GM21515 (cell line): ENCODE data around the gene CHAF1A.

Source experiments
- ATAC-seq: cut with Tn5 transposase; IDR thresholded peaks from one replicate; pipeline ENCODE4 v1.9.1; 2021; ENCODE audit not compliant: unreplicated experiment

CHAF1A gene, protein sequence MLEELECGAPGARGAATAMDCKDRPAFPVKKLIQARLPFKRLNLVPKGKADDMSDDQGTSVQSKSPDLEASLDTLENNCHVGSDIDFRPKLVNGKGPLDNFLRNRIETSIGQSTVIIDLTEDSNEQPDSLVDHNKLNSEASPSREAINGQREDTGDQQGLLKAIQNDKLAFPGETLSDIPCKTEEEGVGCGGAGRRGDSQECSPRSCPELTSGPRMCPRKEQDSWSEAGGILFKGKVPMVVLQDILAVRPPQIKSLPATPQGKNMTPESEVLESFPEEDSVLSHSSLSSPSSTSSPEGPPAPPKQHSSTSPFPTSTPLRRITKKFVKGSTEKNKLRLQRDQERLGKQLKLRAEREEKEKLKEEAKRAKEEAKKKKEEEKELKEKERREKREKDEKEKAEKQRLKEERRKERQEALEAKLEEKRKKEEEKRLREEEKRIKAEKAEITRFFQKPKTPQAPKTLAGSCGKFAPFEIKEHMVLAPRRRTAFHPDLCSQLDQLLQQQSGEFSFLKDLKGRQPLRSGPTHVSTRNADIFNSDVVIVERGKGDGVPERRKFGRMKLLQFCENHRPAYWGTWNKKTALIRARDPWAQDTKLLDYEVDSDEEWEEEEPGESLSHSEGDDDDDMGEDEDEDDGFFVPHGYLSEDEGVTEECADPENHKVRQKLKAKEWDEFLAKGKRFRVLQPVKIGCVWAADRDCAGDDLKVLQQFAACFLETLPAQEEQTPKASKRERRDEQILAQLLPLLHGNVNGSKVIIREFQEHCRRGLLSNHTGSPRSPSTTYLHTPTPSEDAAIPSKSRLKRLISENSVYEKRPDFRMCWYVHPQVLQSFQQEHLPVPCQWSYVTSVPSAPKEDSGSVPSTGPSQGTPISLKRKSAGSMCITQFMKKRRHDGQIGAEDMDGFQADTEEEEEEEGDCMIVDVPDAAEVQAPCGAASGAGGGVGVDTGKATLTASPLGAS

DNA sequence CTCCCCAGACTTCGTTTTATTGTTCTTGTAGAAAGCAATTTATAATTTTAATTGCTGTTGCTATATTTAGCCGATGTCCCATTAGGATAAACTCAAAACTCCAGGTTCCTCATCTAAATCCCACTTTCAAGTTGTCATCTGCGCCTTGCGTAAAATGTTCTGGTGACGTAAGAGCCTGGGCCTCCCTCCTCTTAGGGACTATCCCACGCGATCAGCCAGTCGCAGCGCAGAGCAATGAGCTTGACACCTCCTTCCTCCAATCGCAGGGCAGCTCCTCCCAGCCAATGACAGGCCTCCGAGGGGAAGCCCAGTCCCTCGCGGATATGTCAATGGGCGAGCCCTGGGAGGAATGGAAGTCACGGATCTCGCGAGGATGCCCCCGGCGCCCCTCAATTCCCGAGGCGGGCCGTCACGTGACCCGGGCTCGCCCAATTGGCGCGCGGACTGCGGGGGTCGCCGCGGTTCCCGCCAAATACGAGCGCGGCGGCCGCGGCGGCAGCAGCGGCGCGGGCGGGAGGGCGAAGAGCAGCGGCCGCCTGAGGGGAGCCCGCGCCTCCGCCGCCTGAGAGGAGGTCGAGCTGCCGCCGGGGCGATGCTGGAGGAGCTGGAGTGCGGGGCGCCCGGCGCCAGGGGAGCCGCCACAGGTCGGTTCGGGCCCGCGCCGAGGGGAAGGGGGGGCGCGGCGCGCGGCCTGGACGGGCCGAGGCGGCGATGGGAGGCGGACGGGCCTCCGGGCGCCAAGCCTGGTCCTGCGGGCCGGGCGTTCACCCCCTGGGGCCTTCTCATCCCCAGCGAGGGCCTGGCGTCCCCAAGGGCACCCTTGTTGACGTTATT is at the start of gene CHAF1A:
Gene CHAF1A, plus strand, starts transcription at position 470 of the 834 bp plus-strand sequence. Its CDS starts 123 bp downstream, at position 593.
- ATAC-seq = peak; percentile 82

DNA sequence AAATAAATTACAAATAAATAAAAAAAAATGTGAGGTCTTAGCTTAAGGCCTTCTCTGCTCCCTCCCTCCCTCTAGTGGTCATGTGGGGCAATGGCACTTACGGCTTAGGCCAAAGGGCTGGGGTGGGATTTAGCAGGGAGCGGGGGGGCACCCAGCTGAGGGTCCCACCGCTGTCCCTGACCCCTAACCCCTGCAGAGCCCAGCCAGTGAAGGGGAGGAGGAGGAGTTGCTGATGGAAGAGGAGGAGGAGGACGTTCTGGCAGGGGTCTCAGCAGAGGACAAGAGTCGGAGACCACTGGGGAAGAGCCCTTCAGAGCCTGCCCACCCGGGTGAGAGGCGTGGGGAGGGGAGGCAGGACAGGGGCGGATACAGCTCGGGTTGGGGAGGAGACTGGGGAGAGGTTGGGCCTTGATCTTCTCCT is 49.7 kb upstream of the CHAF1A start:
- no peak for ATAC-seq

DNA sequence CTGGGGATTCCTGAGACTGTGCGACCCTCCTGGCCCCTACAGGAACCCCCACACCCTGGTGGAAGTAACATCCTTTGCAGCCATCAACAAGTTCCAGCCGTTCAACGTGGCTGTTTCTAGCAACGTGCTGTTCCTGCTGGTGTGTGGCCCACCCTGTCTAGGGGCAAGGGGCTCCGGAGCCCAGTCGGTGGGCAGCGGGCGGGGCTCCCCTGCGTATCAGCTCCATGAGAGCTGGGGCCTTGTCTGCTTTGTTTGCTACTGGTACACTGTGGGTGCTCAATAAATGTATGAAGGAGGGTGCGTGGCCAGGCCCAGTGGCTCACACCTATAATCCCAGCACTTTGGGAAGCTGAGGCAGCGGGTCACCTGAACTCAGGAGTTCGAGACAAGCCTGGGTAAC is 48.2 kb upstream of the CHAF1A start:
- no peak for ATAC-seq

DNA sequence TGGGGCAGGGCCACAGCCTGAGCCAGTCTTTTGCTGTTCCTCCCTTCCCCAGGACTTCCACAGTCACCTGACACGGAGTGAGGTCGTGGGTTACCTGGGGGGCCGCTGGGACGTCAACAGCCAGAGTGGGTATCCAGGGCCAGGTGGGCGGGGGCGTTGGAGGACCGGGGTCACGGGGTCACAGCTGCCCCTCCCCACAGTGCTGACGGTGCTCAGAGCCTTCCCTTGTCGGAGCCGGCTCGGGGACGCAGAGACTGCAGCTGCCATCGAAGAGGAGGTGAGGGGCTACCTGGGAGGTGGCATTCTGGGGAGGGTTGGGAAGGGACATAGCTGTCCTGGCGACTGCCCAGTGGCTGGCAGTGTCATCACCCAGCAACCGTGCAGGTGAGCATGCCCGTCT is 47.5 kb upstream of the CHAF1A start:
- ATAC-seq = no peak

DNA sequence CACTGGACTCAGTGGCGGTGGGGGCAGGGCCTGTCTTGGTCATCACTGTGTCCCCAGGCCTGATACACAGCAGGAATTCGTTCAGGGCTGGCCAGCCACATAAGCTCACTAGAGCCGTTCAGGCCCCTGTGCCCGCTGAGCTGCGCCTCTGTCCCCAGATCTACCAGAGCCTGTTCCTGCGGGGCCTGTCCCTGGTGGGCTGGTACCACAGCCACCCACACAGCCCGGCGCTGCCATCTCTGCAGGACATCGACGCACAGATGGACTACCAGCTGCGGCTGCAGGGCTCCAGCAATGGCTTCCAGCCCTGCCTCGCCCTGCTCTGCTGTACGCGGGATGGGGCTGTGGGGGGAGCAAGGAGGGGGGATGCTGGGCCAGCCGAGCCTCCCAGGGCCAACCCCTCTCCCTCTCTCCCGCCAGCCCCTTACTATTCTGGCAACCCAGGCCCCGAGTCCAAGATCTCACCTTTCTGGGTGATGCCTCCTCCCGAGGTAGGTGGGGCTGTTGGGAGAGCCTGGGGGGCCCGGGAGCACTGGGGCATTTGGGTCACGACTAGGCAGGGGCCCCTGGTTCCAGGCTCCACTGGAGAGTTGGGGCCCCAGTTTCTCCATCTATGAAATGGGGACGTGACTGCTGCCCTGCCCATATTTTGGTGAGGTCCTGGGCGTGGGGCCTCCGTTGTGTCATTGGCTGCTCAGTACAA is 45.2 kb upstream of the CHAF1A start:
- no peak for ATAC-seq

DNA sequence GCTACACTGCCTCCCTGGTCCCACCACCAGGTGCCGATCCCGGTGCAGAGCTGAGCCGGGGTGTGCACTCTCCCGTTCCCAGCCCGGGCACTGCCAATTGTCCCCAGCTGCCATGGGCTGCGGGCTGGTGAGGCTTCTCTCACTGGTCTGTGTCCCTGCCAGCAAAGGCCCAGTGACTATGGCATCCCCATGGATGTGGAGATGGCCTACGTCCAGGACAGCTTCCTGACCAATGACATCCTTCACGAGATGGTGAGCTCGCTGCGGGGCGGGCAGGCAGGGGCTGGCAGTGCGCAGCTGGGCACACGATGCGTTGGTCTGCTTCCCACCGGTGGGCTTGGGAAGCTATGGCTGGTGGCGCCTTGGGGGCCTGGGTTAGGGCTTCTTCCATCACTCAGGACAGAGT is 44.5 kb upstream of the CHAF1A start:
- no peak for ATAC-seq

DNA sequence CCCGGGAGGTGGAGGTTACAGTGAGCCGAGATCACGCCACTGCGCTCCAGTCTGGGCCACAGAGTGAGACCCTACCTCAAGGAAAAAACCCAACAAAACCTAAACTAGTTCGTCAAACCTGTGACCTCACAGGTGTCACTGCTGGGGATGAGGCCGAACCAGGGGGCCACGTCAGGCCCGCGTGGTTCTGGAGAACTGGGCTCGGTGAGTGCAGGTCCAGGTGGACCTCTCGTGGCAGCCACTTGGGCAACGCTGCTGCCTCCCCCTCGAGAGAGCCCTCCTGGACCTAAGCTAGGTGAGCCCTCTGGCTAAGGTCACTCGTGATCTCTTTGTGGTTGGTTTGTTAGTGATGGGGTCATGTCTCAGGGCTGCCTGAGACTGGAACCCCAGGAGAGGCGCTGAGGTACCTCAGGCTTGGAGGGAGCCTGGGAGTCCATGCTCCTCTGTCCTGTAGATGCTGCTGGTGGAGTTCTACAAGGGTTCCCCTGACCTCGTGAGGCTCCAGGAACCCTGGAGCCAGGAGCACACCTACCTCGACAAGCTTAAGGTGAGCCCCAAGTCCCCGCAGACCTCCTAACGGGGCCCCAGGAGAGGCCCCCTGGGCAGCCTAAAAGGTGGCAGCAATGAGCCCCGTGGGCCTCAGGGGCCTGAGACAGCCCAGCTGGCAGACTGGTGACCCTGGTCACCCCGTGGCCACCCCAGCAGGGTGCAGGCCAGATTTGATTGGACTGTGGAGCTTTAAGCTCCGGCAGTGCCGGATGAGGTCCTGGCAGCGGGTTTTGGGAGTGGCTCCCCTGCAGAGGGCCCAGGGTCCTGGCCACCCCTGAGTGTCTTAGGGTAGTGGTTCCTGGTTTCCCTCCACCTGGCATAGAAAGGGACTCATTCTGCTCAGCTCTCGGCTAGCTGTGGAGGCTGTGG is 43.5 kb upstream of the CHAF1A start:
- ATAC-seq = no peak

DNA sequence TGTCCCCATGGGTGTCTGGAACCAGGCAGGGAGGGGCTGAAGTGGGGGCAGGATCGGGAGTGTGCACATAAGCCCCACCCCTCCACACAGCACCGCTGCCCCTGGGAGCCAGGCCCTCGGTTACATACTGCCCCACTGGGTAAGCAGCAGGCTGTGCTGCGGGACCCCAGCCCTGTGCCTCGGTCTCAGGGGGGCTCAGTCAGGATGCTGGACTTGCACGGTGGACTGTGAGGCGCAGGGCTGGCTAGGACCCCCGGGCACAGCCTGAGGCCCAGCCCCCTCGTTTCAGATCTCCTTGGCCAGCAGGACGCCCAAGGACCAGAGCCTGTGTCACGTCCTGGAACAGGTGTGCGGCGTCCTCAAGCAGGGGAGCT is 42.8 kb upstream of the CHAF1A start:
- no peak for ATAC-seq

DNA sequence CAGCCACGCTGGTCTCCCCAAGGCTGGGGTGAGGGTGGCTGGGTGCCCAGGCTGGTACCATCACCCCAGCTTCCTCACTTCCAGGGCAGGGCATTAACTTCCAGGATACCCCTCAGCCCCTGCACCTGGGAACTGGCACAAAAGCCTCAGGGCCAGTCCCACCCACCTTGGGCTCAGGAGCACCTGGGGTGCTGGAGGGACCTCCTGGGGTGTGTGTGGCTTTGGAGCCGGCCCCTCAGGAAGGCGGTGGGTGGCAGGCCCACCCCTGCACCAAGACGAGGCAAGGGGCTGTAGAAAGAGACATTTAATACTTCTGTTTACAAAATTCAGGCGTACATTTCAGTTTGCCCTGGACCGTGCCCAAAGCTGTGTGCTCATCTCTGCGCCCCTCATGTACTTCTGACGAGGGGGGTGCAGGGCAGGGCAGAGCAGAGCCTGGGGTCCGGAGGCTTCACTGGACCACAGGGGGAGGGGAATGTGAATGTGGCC is 42.3 kb upstream of the CHAF1A start:
- ATAC-seq = no peak

DNA sequence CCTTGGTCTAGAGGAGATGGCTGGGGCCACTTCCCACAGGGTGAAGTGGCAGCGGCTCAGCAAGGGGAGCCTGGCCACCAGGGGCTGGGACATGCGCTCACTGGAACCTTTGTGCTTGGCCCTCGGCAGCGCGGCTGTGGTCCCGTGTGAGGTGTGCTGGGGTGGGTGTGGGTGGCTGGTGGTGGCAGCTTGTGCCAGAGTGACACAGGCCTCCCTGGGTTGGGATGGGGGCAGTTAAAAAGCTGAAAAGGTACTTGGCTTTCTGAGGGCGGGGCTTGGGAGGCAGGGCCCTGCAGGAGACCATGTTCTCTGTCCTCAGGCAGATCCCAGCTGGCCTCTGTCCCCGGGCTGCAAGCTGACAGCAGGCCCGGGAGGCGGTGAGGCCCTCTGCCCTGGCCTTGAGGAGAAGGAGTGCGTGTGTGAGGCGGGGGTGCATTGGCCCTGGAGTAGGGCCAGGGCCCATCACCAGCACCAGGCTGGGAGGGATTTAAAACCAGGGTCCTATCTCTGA is 41.7 kb upstream of the CHAF1A start:
- no peak for ATAC-seq

DNA sequence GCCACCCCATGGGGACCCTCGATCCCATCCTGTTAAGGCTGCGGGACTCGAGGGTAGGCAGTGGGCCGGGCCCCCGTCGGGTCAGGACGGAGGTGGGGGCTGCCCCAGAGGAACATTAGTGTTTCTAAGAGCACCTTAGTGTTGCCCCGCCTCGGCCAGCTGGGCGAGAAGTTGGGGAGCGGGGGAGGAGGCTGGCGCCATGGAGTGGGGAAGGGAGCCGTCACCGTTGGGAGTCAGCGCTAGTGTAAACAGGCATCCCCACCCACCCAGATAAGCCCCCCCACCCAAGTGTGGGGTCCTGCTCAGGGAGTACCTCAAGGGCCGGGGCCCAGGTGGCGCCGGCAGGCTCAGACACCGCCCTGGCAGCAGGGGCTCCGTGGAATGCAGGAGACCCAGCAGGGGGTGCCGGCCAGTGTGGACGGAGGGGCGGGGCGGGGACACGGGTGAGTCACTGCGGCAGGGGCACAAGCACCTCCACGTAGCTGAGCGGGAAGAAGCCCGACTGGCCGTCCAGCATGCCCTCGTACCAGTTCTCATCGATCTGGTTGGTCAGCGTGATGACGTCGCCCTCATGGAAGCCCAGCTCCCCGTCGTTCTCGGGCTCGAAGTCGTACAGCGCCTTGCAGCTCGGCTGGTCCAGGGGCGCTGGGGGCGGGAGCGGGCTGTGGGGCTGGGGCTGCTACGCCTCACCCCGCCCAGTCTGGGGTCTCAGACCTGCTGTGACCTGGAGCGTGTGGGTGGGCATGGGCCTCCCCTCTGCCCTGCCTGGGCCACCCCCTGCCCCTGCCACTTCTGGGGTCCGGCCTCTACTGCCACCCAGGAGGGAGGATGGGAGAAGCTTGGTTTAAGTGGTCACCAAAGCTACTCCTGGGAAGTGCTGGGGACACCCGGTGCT is 41.0 kb upstream of the CHAF1A start:
- ATAC-seq = no peak

DNA sequence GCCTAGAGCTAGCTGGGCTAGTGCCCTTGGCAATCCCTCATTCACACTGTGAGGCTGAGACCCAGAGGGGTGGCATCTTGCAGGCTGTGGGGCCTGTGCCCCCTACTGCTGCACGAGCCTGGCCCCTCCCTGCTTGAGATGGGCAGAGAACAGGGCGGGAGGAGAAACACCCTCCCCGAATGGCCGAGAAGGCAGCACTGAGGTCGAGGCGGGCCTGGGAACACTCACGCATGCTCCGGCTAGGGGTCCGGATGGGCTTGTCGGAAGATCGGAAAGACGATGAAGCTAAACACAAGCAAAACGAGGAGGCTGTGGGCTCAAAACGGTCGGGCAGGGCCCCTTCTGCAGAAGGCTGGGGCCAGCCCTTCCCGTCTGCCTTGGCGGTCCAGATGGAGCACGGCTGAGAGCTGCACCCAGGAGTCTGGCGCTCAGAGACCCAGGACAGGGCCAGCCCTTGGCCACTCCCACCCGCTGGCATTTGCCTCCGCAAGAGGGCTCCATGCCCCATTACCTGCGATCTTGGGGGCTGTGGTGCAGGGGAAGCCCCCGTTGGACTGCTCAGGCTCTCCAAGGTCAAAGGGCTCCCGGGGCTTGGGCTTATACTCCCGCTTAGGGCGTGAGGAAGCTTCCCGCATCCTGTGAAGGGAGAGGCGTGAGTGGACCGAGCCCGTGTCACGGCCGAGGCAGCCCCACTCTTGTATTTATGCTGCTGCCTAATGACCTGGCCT is 40.2 kb upstream of the CHAF1A start:
- no peak for ATAC-seq

DNA sequence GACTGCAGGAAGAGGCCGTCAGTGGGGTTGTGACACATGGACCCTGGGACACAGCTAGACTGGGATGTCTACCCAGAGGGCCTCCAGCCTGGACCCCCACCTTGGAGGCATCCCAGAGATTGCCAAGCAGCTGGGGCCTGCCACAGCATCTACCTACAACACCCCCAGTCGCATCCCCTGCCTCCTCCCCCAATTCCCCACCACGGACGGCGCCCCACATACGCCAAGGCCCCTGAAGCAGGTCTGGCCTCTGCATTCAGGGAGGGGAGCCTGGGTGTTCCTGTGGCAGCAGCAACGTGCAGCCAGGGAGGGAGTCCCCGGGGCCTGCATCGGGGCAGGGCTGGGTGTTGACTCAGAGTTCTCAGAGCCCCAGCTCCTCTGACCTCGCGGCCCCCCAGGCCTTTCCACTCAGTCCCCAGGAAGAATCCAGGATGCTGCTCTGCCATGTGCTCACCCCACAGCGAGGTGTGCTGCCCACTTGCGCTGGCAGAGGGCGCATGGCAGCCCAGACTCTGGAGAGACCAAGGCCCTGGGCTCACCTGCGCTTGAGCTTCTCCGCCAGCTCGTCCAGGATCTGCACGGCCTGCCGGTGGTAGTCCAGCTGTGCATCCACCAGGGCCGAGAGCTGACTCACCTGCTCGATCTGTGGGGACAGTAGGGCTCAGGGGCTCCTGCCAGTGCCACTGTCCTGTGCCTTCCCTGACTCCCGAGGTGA is 39.5 kb upstream of the CHAF1A start:
- ATAC-seq = no peak

DNA sequence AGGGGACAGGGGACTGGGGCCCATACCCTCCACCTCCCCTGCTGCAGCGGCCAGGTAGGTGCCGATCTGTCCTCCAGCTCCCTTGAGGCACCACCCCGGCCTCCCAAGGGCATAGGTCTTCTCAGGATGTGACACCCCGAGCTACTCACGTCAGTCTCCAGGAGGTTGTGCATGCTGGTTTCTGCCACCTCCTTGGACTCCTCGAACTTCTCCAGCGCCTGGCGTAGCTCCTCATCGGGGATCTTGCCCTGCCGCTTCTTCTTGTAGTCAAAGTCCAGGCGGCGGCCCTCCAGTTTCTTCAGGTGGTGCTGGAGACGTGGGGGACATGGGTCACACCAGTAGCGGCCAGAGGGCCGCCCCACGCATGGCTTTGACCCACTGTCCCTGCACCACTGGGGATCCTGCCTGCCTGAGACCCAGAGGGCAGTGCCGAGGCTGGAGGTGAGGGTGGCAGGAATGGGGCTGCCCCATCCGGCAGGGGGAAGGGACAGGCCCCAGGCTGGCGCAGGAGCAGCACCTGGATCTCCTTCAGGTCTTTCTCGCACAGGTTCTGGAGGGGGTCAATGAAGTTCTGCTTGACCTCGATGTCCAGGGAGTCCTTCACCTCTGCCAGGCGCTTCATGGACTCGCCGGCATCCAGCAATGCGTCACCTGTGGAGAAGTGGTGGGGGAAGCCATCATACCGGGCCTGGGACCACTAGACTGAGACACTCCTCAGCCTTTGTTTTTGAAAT is 38.7 kb upstream of the CHAF1A start:
- ATAC-seq = no peak

DNA sequence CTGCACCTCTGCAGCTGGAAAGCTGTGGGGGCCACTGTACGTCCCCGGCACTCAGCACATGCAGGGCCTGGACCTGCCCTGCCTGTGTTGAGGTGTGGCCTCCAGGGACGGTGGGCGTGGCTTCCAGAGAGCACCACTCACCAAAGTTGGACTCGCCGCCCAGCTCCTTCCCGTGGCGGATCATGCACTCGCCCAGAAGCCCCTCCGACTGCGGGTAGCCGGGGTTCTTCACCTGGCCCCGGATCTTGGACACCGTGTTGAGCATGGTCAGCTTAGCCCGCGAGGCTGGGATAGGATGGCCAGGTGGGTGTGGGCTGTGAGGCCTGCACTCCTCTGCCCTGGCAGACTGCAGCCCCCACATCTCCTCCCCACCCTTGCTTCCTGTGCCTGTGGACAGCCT is 37.1 kb upstream of the CHAF1A start:
- ATAC-seq = no peak
